Hematopoietic multipotent progenitor cell treated with erythropoietin and hydrocortisone succinate and interleukin-3 and kit ligand, for 15 days (in vitro differentiated cells): Measurements from ENCODE around the gene ACTRT3.

Experiments
- DNase-seq: peaks from one replicate; pipeline ENCODE4 v3.0.0-alpha.2; 2015; ENCODE audit warnings: low spot score

The ACTRT3 gene

GRCh38 chr3:169769287-169770181 lies at the start of gene ACTRT3:
TSS of gene ACTRT3 (minus strand) at chr3:169769561. CDS start at chr3:169769520, 41 bp downstream.
- DNase-seq = peak; percentile 90

GRCh38 chr3:169818316-169818715 lies 49.0 kb upstream of the ACTRT3 start:
- no peak for DNase-seq

- no peak for DNase-seq
Observed at GRCh38 chr3:169815590-169816150, 46.3 kb upstream of the ACTRT3 start.

- peak; percentile 57 for DNase-seq
Observed at GRCh38 chr3:169813757-169814517, 44.6 kb upstream of the ACTRT3 start.

- no peak for DNase-seq
Observed at GRCh38 chr3:169813278-169813677, 43.9 kb upstream of the ACTRT3 start.

- DNase-seq = peak; percentile 60
Observed at GRCh38 chr3:169812332-169813235, 43.2 kb upstream of the ACTRT3 start, which contains the start of the genes LRRC34 and LRRIQ4. TSS of gene LRRC34 (minus strand) at chr3:169812904. CDS start at chr3:169812548, 356 bp downstream. TSS of gene LRRIQ4 (plus strand) at chr3:169812870. CDS start at chr3:169821922, 9,052 bp downstream.

- DNase-seq = peak; percentile 26
Observed at GRCh38 chr3:169811631-169812331, 42.4 kb upstream of the ACTRT3 start.

GRCh38 chr3:169809230-169809795 lies 40.0 kb upstream of the ACTRT3 start:
- DNase-seq = no peak

GRCh38 chr3:169804681-169805080 lies 35.3 kb upstream of the ACTRT3 start:
- DNase-seq = no peak

- no peak for DNase-seq
Observed at GRCh38 chr3:169792359-169792758, 23.0 kb upstream of the ACTRT3 start.

GRCh38 chr3:169790687-169791429 lies 21.5 kb upstream of the ACTRT3 start:
- no peak for DNase-seq

- no peak for DNase-seq
Observed at GRCh38 chr3:169790219-169790618, 20.9 kb upstream of the ACTRT3 start.

GRCh38 chr3:169787791-169788190 lies 18.4 kb upstream of the ACTRT3 start:
- no peak for DNase-seq

- no peak for DNase-seq
Observed at GRCh38 chr3:169787120-169787519, 17.8 kb upstream of the ACTRT3 start.

- peak; percentile 90 for DNase-seq
Observed at GRCh38 chr3:169781209-169781855, 12.0 kb upstream of the ACTRT3 start.

GRCh38 chr3:169780742-169781141 lies 11.4 kb upstream of the ACTRT3 start:
- peak; percentile 55 for DNase-seq

GRCh38 chr3:169777822-169778221 lies 8.5 kb upstream of the ACTRT3 start:
- no peak for DNase-seq

GRCh38 chr3:169774186-169774585 lies 4.8 kb upstream of the ACTRT3 start:
- no peak for DNase-seq
